Progenitor cell of endocrine pancreas (in vitro differentiated cells): ENCODE measurements around the gene LPGAT1. TPM values are rescaled to one million over a fixed set of nuclear protein-coding genes. Genes with fewer than 3 reads are reported as not detected.

Source experiments
- DNase-seq: peaks from one replicate; pipeline ENCODE4 v3.0.0; 2021; ENCODE audit warnings: low spot score; ENCODE audit not compliant: unreplicated experiment
- H3K27ac Mint-ChIP-seq: 2 replicates; pipeline ENCODE4 v1.8.0; 2021; ENCODE audit warnings: mild to moderate bottlenecking, moderate library complexity, mixed read lengths
- H3K27me3 Mint-ChIP-seq: 2 replicates; pipeline ENCODE4 v1.8.0; 2021; ENCODE audit warnings: mixed read lengths
- H3K36me3 Mint-ChIP-seq: 2 replicates; pipeline ENCODE4 v1.8.0; 2022; ENCODE audit warnings: mixed read lengths; ENCODE audit not compliant: insufficient read depth
- H3K4me1 Mint-ChIP-seq: 2 replicates; pipeline ENCODE4 v1.8.0; 2021; ENCODE audit warnings: low read depth, mixed read lengths
- H3K4me3 Mint-ChIP-seq: 2 replicates; pipeline ENCODE4 v1.8.0; 2021; ENCODE audit warnings: low read depth, mild to moderate bottlenecking, moderate library complexity, mixed read lengths
- H3K9me3 Mint-ChIP-seq: 2 replicates; pipeline ENCODE4 v1.8.0; 2021; ENCODE audit warnings: low read depth, mixed read lengths
- total RNA-seq: library from RNA; stranded (reverse); gene quantifications from 2 replicates; pipeline ENCODE4 v1.2.1, GENCODE V29; 2021
- TF ChIP-seq, protein P1 (sequence below): fragments of 200-600 bp; sonication (generic); IDR thresholded peaks from one replicate; pipeline ENCODE4 v1.5.0; 2021; ENCODE audit warnings: antibody characterized with exemption, mild to moderate bottlenecking; ENCODE audit not compliant: unreplicated experiment

Gene LPGAT1
- total RNA-seq, 1 donor from 2014 or later, result 59.5 TPM

- no peak overlapping the region for H3K27ac Mint-ChIP-seq
- no peaks in the 10 kb centered on the region for H3K36me3 Mint-ChIP-seq
- no peaks in the 10 kb centered on the region for H3K9me3 Mint-ChIP-seq
- H3K27me3 Mint-ChIP-seq, result no peaks in the 10 kb centered on the region
- no peak overlapping the region for H3K4me3 Mint-ChIP-seq
- DNase-seq, result no peak
- H3K4me1 Mint-ChIP-seq, result no peaks in the 10 kb centered on the region
- TF ChIP-seq, protein P1, sequence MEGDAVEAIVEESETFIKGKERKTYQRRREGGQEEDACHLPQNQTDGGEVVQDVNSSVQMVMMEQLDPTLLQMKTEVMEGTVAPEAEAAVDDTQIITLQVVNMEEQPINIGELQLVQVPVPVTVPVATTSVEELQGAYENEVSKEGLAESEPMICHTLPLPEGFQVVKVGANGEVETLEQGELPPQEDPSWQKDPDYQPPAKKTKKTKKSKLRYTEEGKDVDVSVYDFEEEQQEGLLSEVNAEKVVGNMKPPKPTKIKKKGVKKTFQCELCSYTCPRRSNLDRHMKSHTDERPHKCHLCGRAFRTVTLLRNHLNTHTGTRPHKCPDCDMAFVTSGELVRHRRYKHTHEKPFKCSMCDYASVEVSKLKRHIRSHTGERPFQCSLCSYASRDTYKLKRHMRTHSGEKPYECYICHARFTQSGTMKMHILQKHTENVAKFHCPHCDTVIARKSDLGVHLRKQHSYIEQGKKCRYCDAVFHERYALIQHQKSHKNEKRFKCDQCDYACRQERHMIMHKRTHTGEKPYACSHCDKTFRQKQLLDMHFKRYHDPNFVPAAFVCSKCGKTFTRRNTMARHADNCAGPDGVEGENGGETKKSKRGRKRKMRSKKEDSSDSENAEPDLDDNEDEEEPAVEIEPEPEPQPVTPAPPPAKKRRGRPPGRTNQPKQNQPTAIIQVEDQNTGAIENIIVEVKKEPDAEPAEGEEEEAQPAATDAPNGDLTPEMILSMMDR, result no peak
Measured at GRCh38 chr1:211711315-211711705, 119.3 kb downstream of the LPGAT1 start.

GRCh38 chr1:211710566-211711314 lies 119.8 kb downstream of the LPGAT1 start:
- TF ChIP-seq, protein P1, result no peak
- Mint-ChIP-seq H3K4me1 (no peaks in the 10 kb centered on the region), H3K9me3 (no peaks in the 10 kb centered on the region), H3K4me3 (no peak overlapping the region), H3K27me3 (no peaks in the 10 kb centered on the region), H3K27ac (no peak overlapping the region), H3K36me3 (no peaks in the 10 kb centered on the region)
- DNase-seq, result no peak

DNA sequence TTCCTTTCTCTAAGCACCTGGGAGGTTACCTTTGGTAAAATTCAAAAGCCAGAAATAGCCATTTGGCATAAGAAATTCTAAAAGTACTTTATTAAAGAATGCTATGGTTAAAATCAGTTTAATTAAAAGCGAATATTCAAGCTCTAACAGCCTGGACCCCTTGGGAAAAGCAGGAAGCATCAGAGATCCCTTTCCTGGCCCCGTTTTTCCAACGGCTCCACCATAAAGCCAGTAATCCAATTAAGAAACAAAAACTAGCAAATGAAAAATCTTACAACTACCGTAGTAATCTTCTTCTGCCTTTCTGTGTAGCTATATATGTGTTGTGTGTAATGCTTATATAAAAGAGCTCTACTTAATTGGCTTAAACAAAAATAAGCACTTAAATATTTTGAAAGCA lies 121.6 kb downstream of the LPGAT1 start:
- Mint-ChIP-seq H3K4me3 (no peak overlapping the region), H3K27me3 (no peaks in the 10 kb centered on the region), H3K4me1 (no peaks in the 10 kb centered on the region), H3K27ac (no peak overlapping the region), H3K9me3 (no peaks in the 10 kb centered on the region), H3K36me3 (no peaks in the 10 kb centered on the region)
- DNase-seq, result no peak
- TF ChIP-seq, protein P1, result no peak

GRCh38 chr1:211708006-211708405 lies 122.6 kb downstream of the LPGAT1 start:
- TF ChIP-seq, protein P1, result no peak
- peaks cover 3% of the 10 kb centered on the region for H3K27me3 Mint-ChIP-seq
- H3K9me3 Mint-ChIP-seq, result no peaks in the 10 kb centered on the region
- no peak overlapping the region for H3K4me3 Mint-ChIP-seq
- DNase-seq, result no peak
- no peak overlapping the region for H3K27ac Mint-ChIP-seq
- H3K36me3 Mint-ChIP-seq, result no peaks in the 10 kb centered on the region
- H3K4me1 Mint-ChIP-seq, result no peaks in the 10 kb centered on the region

DNA sequence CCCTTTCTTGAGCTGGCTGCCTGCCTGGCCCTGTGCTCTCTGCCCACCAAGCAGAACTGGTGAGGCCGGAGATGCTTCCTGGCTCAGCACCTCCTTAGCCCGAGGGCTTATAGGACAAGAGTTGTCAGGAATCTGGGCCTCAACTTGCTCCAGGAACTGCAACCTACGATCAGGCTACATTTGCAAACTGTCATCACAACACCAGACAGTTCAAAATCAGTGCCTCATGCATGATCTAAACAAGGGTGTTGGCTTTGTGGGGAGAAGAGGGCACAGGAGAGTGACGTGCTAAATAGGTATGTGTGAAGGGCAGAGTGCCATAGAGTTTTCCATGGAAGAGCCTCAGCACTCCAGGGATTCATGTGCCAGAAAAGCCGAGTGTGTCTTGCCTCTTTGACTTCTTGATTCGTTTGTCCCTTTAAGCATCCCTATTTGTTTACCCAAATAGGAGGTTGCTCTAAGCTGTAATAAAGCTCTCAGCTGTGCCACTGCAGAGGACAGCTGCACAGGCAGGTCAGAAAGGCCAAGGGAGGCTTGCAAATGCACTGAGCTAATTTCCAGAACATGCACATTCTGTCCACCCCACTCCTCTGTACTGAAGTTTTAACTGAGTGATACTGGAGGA lies 125.0 kb downstream of the LPGAT1 start:
- Mint-ChIP-seq H3K36me3 (no peaks in the 10 kb centered on the region), H3K4me3 (no peak overlapping the region), H3K9me3 (no peaks in the 10 kb centered on the region), H3K27ac (no peak overlapping the region), H3K4me1 (no peaks in the 10 kb centered on the region), H3K27me3 (peaks cover 12% of the 10 kb centered on the region)
- DNase-seq, result no peak
- TF ChIP-seq, protein P1, result no peak
